ENCODE results near the gene ARSB. TPM values are rescaled to one million over a fixed set of nuclear protein-coding genes. Genes with fewer than 3 reads are reported as not detected.

The ARSB gene
- total RNA-seq, 2 donors from 2014 or later = 28.1 TPM

DNA sequence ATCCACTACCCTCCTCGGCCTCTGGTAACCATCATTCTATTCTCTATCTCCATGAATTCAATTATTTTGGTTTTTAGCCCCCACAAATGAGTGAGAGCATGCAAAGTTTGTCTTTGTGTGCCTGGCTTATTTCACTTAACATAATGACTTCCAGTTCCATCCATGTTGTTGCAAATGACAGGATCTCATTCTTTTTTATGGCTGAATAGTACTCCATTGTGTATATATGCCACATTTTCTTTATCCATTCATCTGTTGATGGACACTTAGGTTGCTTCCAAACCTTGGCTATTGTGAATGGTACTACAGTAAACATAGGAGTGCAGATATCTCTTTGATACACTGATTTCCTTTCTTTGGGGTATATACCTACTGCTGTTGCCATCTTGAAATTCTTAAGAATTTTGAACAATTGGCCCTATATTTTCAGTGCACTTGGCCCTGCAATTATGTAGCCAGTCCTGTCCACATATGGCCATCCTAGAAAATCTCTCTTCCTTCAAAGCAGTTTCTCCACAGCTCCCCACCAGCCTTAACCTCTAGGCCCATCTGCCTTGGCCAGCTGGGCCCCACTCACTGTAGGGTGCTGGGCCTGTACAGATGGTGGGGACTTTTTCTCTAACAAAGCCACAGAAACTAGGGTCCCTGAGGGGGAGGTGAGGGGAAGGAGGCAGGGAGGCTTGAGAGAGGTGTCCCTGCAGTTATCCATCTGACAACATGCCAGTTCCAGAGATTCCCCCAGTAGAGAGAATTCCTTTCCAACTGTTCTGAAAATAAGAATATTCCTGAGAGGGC, 254.6 kb downstream of the ARSB start:
- WGBS, 2 experiments (ENCODE audit: insufficient coverage in 1 of 2, insufficient read length in 1 of 2) = 96 to 100% methylated on average over 1 of the region's 1 CpG
- Mint-ChIP-seq H3K36me3 (ENCODE audit: low read depth) (no peaks in the 10 kb centered on the region), H3K27ac (no peak overlapping the region), H3K9me3 (peaks cover 7% of the 10 kb centered on the region), H3K4me3 (no peak overlapping the region), H3K4me1 (peaks cover 25% of the 10 kb centered on the region), H3K27me3 (ENCODE audit: insufficient read depth) (peaks cover 3% of the 10 kb centered on the region)
- TF ChIP-seq, protein P1, sequence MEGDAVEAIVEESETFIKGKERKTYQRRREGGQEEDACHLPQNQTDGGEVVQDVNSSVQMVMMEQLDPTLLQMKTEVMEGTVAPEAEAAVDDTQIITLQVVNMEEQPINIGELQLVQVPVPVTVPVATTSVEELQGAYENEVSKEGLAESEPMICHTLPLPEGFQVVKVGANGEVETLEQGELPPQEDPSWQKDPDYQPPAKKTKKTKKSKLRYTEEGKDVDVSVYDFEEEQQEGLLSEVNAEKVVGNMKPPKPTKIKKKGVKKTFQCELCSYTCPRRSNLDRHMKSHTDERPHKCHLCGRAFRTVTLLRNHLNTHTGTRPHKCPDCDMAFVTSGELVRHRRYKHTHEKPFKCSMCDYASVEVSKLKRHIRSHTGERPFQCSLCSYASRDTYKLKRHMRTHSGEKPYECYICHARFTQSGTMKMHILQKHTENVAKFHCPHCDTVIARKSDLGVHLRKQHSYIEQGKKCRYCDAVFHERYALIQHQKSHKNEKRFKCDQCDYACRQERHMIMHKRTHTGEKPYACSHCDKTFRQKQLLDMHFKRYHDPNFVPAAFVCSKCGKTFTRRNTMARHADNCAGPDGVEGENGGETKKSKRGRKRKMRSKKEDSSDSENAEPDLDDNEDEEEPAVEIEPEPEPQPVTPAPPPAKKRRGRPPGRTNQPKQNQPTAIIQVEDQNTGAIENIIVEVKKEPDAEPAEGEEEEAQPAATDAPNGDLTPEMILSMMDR (conservative IDR thresholded peaks at IDR 0.05) = no peak
- Histone ChIP-seq H3K4me1 (ENCODE audit: control insufficient read depth, insufficient read depth, low read length) (no peaks in the 10 kb centered on the region), H3K4me3 (ENCODE audit: low read length) (no peak overlapping the region), H3K9ac (ENCODE audit: extremely low read depth, low read length, poor library complexity, severe bottlenecking) (no peak overlapping the region), H3K27ac (ENCODE audit: low read depth, low read length) (no peak overlapping the region), H3K9me3 (ENCODE audit: control insufficient read depth, low read length) (peaks cover 3% of the 10 kb centered on the region), H3K36me3 (ENCODE audit: control insufficient read depth, insufficient read depth, low read length) (no peaks in the 10 kb centered on the region), H3K27me3 (ENCODE audit: control insufficient read depth, insufficient read depth, low read length, poor library complexity, severe bottlenecking) (no peaks in the 10 kb centered on the region)
- no peak for DNase-seq

DNA sequence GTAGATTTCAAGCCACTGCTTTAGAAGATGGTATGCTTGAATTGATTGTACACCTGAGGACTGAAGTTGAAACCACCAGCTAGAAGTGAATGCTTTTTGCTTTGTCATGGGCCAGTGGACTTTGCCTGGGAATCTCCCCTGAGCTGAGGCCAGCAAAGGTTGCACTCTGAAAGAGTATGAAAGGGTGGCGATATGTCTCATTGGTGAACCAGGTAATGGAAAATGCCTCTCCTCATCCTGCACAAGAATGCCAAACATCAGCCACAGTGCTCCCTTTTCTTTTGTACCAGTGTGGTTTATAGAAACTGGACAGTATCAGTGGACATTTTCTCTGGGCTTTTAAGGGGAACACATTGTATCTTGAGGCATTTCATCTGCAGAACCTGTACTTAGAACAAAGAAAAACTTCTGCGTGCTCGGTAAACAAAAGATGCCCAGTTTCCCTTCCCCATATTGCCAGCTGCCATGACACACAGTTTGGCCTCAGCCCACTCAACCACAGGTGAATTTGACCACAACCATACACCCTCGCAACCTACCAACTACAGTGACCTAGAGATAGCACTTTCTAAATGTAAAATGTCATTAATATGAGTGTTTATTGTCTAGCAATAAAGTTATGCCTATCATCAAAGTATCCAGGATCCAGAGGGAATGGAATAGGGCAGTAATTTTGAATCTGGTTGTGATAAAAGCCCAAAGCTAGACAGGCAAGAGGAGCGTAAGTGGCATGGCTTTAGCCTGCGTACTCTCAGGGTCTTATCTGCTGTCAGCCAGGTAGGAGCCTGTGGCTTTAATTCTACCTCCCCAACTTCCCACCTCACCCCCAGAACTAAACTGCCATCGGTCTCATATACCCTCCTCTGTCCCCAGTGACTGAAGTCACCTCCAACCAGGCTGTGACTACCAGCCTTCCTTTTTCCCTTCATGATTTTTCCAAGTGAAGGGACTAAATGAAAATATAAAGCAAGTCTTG, 257.0 kb downstream of the ARSB start:
- Histone ChIP-seq H3K4me1 (ENCODE audit: control insufficient read depth, insufficient read depth, low read length) (no peaks in the 10 kb centered on the region), H3K27me3 (ENCODE audit: control insufficient read depth, insufficient read depth, low read length, poor library complexity, severe bottlenecking) (no peaks in the 10 kb centered on the region), H3K4me3 (ENCODE audit: low read length) (no peak overlapping the region), H3K36me3 (ENCODE audit: control insufficient read depth, insufficient read depth, low read length) (no peaks in the 10 kb centered on the region), H3K27ac (ENCODE audit: low read depth, low read length) (no peak overlapping the region), H3K9me3 (ENCODE audit: control insufficient read depth, low read length) (no peaks in the 10 kb centered on the region), H3K9ac (ENCODE audit: extremely low read depth, low read length, poor library complexity, severe bottlenecking) (no peak overlapping the region)
- no peak overlapping the region for H3K4me3 Mint-ChIP-seq
- TF ChIP-seq, protein P1 (conservative IDR thresholded peaks at IDR 0.05) = no peak
- no peaks in the 10 kb centered on the region for H3K27me3 Mint-ChIP-seq (ENCODE audit: insufficient read depth)
- peaks cover 25% of the 10 kb centered on the region for H3K4me1 Mint-ChIP-seq
- H3K9me3 Mint-ChIP-seq = peaks cover 4% of the 10 kb centered on the region
- DNase-seq = no peak
- 89 to 92% methylated on average over 3 to 7 of the region's 7 CpGs for WGBS, 2 experiments (ENCODE audit: insufficient coverage in 1 of 2, insufficient read length in 1 of 2)
- no peaks in the 10 kb centered on the region for H3K36me3 Mint-ChIP-seq (ENCODE audit: low read depth)
- H3K27ac Mint-ChIP-seq = no peak overlapping the region

Other genes with a start within 250 kb of the ARSB start
- 1 to 10 TPM in 1 of 2 donors, under 1 TPM in 1; 0.73 to 4.7 TPM for gene DMGDH, start 84.4 kb upstream of the ARSB start, total RNA-seq
- gene BHMT2, start 84.5 kb upstream of the ARSB start, total RNA-seq = under 1 TPM in 1 of 2 donors, not detected in 1; 0.46 TPM
- gene BHMT, start 126.5 kb upstream of the ARSB start, total RNA-seq = 1 to 10 TPM in 1 of 2 donors, under 1 TPM in 1; 0.81 to 1.3 TPM

All from endodermal cell (in vitro differentiated cells).